CD14-positive monocyte (primary cell): ENCODE measurements around the gene CAV1. TPM values are rescaled to one million over a fixed set of nuclear protein-coding genes. Genes with fewer than 3 reads are reported as not detected.

ENCODE experiments used
- DNase-seq, 3 donors: peaks; one replicate each; pipeline ENCODE4 v3.0.0-alpha.2; 2011 to 2022
- H2AFZ ChIP-seq: 2 replicates; pipeline ENCODE4 v1.6.0; 2012; ENCODE audit warnings: mild to moderate bottlenecking, low read depth, low read length, inconsistent platforms; ENCODE audit not compliant: insufficient read depth, poor library complexity, severe bottlenecking
- H3K27ac ChIP-seq, 2 donors: 1 replicate in 1 of 2; 2 replicates in 1 of 2; pipeline ENCODE4 v1.5.1; 2012 to 2013; ENCODE audit warnings: low read length in 2 of 2, control low read depth in 1 of 2, inconsistent platforms in 1 of 2, low read depth in 1 of 2, mild to moderate bottlenecking in 1 of 2
- H3K27me3 ChIP-seq, 2 donors: one replicate each; pipeline versions ENCODE4 v1.6.0 to v1.6.1; 2011 to 2013; ENCODE audit warnings: low read length in 2 of 2; ENCODE audit not compliant: control insufficient read depth in 2 of 2, insufficient read depth in 2 of 2
- H3K36me3 ChIP-seq, 2 donors: replicated peaks in 1 of 2; 1 replicate in 1 of 2; 2 replicates in 1 of 2; pipeline versions ENCODE4 v1.5.1 to v1.6.1; 2012 to 2013; ENCODE audit warnings: low read length in 2 of 2, control low read depth in 1 of 2, inconsistent platforms in 1 of 2, mild to moderate bottlenecking in 1 of 2; ENCODE audit not compliant: insufficient read depth in 2 of 2, control insufficient read depth in 1 of 2
- H3K4me1 ChIP-seq, 2 donors: 1 replicate in 1 of 2; 2 replicates in 1 of 2; pipeline versions ENCODE4 v1.5.1 to v1.6.1; 2012 to 2013; ENCODE audit warnings: low read length in 2 of 2, control low read depth in 1 of 2, inconsistent platforms in 1 of 2, mild to moderate bottlenecking in 1 of 2, moderate library complexity in 1 of 2; ENCODE audit not compliant: insufficient read depth in 2 of 2, control insufficient read depth in 1 of 2
- H3K4me2 ChIP-seq: replicated peaks from 2 replicates; pipeline ENCODE3; 2012; ENCODE audit warnings: low read length, moderate library complexity, mild to moderate bottlenecking; ENCODE audit not compliant: poor library complexity, severe bottlenecking; ENCODE audit errors: extremely low read depth
- H3K4me3 ChIP-seq, 3 experiments: fragments of 200-600 bp in 1 of 3; sonication (generic) in 1 of 3; replicated peaks in 1 of 3; 1 replicate in 2 of 3; 2 replicates in 1 of 3; pipeline ENCODE4 v1.5.1; 2011 to 2013; ENCODE audit warnings: low read length in 3 of 3, mild to moderate bottlenecking in 3 of 3, control low read depth in 2 of 3, low read depth in 2 of 3, inconsistent platforms in 1 of 3, moderate library complexity in 1 of 3
- H3K79me2 ChIP-seq: 2 replicates; pipeline ENCODE4 v1.6.0; 2012; ENCODE audit warnings: mild to moderate bottlenecking, control low read depth, inconsistent platforms, low read length, moderate library complexity; ENCODE audit not compliant: insufficient read depth
- H3K9ac ChIP-seq: 2 replicates; pipeline ENCODE4 v1.6.0; 2017; ENCODE audit warnings: low read length, mild to moderate bottlenecking; ENCODE audit not compliant: insufficient read depth, poor library complexity, severe bottlenecking
- H3K9me3 ChIP-seq, 2 donors: replicated peaks in 1 of 2; 1 replicate in 1 of 2; 2 replicates in 1 of 2; pipeline versions ENCODE4 v1.5.1 to v1.6.1; 2012 to 2013; ENCODE audit warnings: low read length in 2 of 2, control low read depth in 1 of 2; ENCODE audit not compliant: control insufficient read depth in 1 of 2, insufficient read depth in 1 of 2
- H4K20me1 ChIP-seq: 2 replicates; pipeline ENCODE4 v1.6.0; 2012; ENCODE audit warnings: mild to moderate bottlenecking, low read length, control low read depth, moderate library complexity; ENCODE audit not compliant: insufficient read depth
- H3K27ac Mint-ChIP-seq, 7 donors: one replicate each; pipeline ENCODE4 v1.8.0; 2020; ENCODE audit warnings: mild to moderate bottlenecking in 7 of 7, mixed read lengths in 7 of 7, moderate library complexity in 6 of 7, inconsistent platforms in 2 of 7
- H3K27me3 Mint-ChIP-seq, 3 donors: one replicate each; pipeline ENCODE4 v1.8.0; 2021 to 2022; ENCODE audit warnings: low read depth in 3 of 3, mild to moderate bottlenecking in 3 of 3, mixed read lengths in 3 of 3, moderate library complexity in 3 of 3, inconsistent platforms in 1 of 3
- H3K36me3 Mint-ChIP-seq, 2 donors: one replicate each; pipeline ENCODE4 v1.8.0; 2020; ENCODE audit warnings: mixed read lengths in 2 of 2, inconsistent platforms in 1 of 2, mild to moderate bottlenecking in 1 of 2
- H3K4me1 Mint-ChIP-seq: one replicate; pipeline ENCODE4 v1.8.0; 2020; ENCODE audit warnings: mild to moderate bottlenecking, mixed read lengths
- H3K4me3 Mint-ChIP-seq, 2 donors: one replicate each; pipeline ENCODE4 v1.8.0; 2020; ENCODE audit warnings: mild to moderate bottlenecking in 2 of 2, mixed read lengths in 2 of 2, moderate library complexity in 1 of 2
- H3K9me3 Mint-ChIP-seq, 7 donors: one replicate each; pipeline ENCODE4 v1.8.0; 2020 to 2022; ENCODE audit warnings: mixed read lengths in 7 of 7, mild to moderate bottlenecking in 6 of 7, moderate library complexity in 6 of 7, inconsistent platforms in 2 of 7
- WGBS: methylation state at CpG from one replicate; pipeline ENCODE4 v1.1.5; 2013; ENCODE audit warnings: missing lambda C conversion rate; ENCODE audit not compliant: insufficient coverage; 5-methylcytosine and 5-hydroxymethylcytosine counted together
- intact Hi-C, 2 donors: fragments of 100-400 bp; cut with micrococcal nuclease; formaldehyde crosslinking; loops; one replicate each; pipeline versions ENCODE4 v1.15.0 to v1.15.1; 2023
- polyA plus RNA-seq, 3 donors: library from polyadenylated mRNA; depleted of rRNA in 1 of 3; unstranded in 2 of 3; stranded (reverse) in 1 of 3; fragments of 300-500 nt in 2 of 3; fragments of >200 nt in 1 of 3; fragmentation: Illumina TruSeq in 2 of 3; gene quantifications; 1 replicate in 2 of 3; 2 replicates in 1 of 3; pipeline ENCODE4 v1.2.3, GENCODE V29; 2012 to 2021
- TF ChIP-seq, protein P1 (sequence below): fragments of 200-600 bp; IDR thresholded peaks from one replicate; pipeline ENCODE4 v1.8.0; 2022; ENCODE audit warnings: antibody characterized with exemption, mild to moderate bottlenecking

Gene CAV1
- polyA plus RNA-seq, 3 donors: not detected

DNA sequence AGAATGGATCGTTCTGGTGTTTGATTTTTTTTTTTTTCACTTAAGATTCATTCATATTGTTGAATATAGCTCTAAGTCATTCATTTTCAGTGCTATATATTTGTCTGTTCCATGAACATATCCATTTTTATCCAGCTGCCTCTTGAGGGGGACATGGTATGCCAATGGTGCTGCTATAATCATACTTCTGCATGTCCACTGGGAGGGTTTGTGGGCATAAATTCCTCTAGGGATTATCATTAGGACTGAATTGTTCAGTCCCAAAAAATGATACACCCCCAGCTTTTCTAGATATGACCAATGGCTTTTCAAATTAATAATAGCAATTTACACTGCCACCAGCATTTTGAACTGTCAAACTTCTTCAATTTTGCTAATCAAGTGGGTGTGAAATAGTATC lies 41.1 kb downstream of the CAV1 start:
- H3K79me2 ChIP-seq: no peaks in the 10 kb centered on the region
- H3K9me3 ChIP-seq: peaks cover 0 to 7% of the 10 kb centered on the region in 2 donors
- TF ChIP-seq, protein P1, sequence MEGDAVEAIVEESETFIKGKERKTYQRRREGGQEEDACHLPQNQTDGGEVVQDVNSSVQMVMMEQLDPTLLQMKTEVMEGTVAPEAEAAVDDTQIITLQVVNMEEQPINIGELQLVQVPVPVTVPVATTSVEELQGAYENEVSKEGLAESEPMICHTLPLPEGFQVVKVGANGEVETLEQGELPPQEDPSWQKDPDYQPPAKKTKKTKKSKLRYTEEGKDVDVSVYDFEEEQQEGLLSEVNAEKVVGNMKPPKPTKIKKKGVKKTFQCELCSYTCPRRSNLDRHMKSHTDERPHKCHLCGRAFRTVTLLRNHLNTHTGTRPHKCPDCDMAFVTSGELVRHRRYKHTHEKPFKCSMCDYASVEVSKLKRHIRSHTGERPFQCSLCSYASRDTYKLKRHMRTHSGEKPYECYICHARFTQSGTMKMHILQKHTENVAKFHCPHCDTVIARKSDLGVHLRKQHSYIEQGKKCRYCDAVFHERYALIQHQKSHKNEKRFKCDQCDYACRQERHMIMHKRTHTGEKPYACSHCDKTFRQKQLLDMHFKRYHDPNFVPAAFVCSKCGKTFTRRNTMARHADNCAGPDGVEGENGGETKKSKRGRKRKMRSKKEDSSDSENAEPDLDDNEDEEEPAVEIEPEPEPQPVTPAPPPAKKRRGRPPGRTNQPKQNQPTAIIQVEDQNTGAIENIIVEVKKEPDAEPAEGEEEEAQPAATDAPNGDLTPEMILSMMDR: no peak
- H3K27ac Mint-ChIP-seq: no peak overlapping the region
- DNase-seq: no peak
- H3K27ac ChIP-seq: no peak overlapping the region
- H3K4me2 ChIP-seq: no peak overlapping the region
- H3K4me3 ChIP-seq: no peak overlapping the region
- no peaks in the 10 kb centered on the region for H3K36me3 ChIP-seq
- no peaks in the 10 kb centered on the region for H3K4me1 ChIP-seq
- H3K9me3 Mint-ChIP-seq: peaks cover 0 to 11% (median 6%) of the 10 kb centered on the region in 7 donors
- no peaks in the 10 kb centered on the region for H3K27me3 ChIP-seq
- no peaks in the 10 kb centered on the region for H4K20me1 ChIP-seq
- no CpG with 5 or more reads among the region's 1 CpG for WGBS
- no peaks in the 10 kb centered on the region for H3K36me3 Mint-ChIP-seq
- H3K9ac ChIP-seq: no peak overlapping the region
- H3K27me3 Mint-ChIP-seq: peaks cover 3 to 7% (median 4%) of the 10 kb centered on the region in 3 donors
- no peaks in the 10 kb centered on the region for H3K4me1 Mint-ChIP-seq
- intact Hi-C loops: no loop called here
- no peak overlapping the region for H3K4me3 Mint-ChIP-seq
- H2AFZ ChIP-seq: no peak overlapping the region

DNA sequence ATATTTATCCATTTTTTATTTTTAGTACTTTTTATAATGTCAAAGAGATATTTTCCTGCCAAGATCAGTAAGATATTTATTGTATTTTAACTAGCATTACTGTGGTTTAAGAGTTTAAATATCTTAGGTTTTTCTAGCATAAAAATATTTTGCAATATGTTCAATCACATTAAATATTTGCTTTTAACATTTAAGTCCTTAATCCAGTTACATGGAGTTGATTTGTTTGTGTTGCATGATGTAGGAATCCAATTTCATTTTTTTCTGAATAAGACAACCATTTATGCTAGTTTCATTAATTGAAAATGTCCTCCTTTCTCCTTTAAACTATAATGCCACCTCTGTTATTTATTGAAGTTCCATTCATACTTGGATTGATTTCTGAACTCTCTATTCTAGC lies 41.8 kb downstream of the CAV1 start:
- no peak overlapping the region for H2AFZ ChIP-seq
- Mint-ChIP-seq H3K27me3 (peaks cover 3 to 7% (median 4%) of the 10 kb centered on the region in 3 donors), H3K27ac (no peak overlapping the region), H3K4me3 (no peak overlapping the region), H3K9me3 (peaks cover 0 to 11% (median 6%) of the 10 kb centered on the region in 7 donors), H3K36me3 (no peaks in the 10 kb centered on the region), H3K4me1 (no peaks in the 10 kb centered on the region)
- H4K20me1 ChIP-seq: no peaks in the 10 kb centered on the region
- no peak overlapping the region for H3K4me3 ChIP-seq
- H3K79me2 ChIP-seq: no peaks in the 10 kb centered on the region
- no peaks in the 10 kb centered on the region for H3K27me3 ChIP-seq
- no peak overlapping the region for H3K27ac ChIP-seq
- no peak overlapping the region for H3K4me2 ChIP-seq
- no peak for DNase-seq
- TF ChIP-seq, protein P1: no peak
- intact Hi-C loops: no loop called here
- no peaks in the 10 kb centered on the region for H3K36me3 ChIP-seq
- H3K4me1 ChIP-seq: no peaks in the 10 kb centered on the region
- peaks cover 0 to 7% of the 10 kb centered on the region in 2 donors for H3K9me3 ChIP-seq
- no peak overlapping the region for H3K9ac ChIP-seq
